GM11168 (cell line): Measurements from ENCODE around the gene DDX52.
"Not testable (repeated sequence)": the region's sequence is repeated elsewhere in the genome, so short reads cannot be mapped to it uniquely, and the experiment has no call there.

ENCODE experiments used
- in situ Hi-C: fragments of 300-500 bp; cut with MboI; formaldehyde crosslinking; loops from one replicate; pipeline ENCODE4 v1.12.0; 2022; ENCODE audit warnings: low sequenced_read_pairs; ENCODE audit not compliant: unreplicated experiment

DDX52 gene, protein sequence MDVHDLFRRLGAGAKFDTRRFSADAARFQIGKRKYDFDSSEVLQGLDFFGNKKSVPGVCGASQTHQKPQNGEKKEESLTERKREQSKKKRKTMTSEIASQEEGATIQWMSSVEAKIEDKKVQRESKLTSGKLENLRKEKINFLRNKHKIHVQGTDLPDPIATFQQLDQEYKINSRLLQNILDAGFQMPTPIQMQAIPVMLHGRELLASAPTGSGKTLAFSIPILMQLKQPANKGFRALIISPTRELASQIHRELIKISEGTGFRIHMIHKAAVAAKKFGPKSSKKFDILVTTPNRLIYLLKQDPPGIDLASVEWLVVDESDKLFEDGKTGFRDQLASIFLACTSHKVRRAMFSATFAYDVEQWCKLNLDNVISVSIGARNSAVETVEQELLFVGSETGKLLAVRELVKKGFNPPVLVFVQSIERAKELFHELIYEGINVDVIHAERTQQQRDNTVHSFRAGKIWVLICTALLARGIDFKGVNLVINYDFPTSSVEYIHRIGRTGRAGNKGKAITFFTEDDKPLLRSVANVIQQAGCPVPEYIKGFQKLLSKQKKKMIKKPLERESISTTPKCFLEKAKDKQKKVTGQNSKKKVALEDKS

DNA sequence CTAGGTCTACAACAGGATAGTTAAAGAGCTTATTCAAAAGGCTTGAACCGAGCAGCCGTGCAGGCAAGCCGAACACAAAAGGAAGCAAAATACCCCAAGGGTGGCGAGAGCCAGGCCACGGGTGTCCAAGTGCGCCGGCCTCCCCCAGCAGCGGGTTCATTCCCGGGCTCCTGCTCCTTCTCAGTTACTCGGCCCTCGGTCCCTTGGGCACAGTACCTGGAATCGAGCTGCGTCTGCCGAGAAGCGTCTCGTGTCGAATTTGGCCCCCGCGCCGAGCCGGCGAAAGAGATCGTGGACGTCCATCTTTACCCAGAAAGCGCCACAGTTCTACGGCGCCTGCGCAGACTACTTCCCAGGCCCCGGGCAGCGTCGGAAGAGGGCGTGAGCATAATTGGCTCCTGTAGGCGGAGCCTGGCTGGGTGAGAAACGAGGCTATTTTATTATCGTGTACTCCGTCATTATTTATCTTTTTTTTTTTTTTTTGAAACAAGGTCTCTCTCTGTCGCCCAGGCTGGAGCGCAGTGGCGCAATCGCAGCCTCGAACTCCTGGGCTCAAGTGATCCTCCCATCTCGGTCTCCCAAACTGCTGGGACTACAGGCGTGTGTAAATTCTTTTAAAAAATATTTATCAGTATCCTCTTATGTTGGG lies at the start of gene DDX52:
TSS of gene DDX52 (minus strand) at position 329 of the 649 bp plus-strand sequence. CDS start at position 303, 26 bp downstream.
- in situ Hi-C loops, result no loop called here

DNA sequence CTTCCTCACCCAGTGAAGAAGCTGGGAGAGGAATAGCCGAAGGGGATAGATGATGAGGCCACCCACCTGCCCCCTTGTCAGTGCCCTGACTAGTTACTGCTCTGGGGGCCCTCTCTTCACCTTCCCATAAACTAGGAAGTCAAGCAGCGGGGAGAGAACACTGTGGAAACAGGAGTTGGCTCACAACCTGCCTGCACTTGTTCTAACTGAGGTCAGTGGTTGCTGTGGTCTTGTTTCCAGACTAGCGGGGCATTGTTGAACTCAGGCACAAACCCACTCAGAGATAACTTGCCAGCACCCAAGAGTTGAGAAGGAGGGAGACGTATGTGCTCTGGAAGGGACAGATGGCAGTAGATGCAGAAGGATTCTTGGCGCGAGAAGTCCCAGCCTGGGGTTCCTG lies 48.6 kb upstream of the DDX52 start:
- in situ Hi-C loops, result no loop called here

DNA sequence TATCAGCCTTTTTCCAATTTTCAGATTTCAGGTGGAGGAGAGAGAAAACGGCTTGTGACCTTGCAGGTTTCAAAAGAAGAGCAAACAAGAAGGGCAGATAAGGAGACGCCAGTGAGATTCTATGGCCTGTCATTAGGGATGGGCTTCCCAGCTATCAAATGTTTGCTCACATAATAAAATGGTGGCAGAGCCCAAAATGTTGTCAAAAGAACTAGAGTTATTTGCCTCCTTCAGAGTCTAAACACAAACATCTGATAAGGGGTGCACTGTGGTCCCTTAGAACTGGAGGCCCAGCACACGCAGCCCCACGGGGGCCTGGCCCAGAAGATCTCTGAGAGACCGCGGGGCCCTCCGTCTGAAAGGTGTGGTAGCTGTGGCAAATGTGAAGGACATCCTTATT lies 46.1 kb upstream of the DDX52 start:
- in situ Hi-C loops, result no loop called here

DNA sequence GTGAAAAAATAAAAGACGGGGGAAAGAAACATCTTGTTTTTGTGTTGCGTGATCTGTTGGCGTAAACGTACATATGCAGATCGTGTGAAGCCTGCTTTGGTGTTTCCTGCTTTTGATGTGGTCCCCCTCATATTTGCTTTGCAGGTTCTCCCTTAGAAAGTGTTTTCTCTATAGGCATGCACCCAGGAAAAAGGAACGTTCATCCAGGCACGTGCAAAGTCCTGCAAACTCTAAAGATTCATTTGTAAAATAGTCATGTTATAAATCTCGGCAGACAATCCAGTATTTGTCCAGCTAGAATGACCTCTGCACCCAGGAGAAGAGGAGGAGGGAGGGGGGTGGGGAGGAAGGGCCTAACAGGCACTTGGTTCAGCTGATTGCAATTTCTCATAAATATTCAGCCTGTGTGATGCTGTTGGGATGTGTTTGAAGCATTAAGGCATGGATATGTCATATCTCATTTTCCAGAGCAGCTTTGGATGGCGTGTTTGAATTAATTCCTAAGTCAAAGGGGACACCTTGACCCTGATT lies 40.3 kb upstream of the DDX52 start:
- in situ Hi-C loops, result no loop called here

DNA sequence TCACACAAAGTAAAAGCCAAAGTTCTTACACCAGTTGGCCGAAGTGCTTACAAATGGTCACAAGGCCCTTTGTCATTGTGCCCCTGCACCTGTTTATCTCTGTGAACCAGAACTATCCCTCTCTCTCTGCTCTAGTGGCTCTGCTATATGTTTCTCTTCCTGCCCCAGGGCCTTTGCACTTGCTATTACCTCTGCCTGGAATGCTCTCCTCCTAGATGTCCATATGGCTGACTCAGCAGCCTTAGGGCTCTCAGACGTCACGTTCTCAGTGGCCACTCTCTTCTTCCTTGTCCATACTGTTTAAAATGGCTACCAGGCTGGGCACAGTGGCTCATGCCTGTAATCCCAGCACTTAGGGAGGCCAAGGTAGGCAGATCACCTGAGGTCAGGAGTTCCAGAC lies 38.8 kb upstream of the DDX52 start:
- in situ Hi-C loops, result no loop called here

DNA sequence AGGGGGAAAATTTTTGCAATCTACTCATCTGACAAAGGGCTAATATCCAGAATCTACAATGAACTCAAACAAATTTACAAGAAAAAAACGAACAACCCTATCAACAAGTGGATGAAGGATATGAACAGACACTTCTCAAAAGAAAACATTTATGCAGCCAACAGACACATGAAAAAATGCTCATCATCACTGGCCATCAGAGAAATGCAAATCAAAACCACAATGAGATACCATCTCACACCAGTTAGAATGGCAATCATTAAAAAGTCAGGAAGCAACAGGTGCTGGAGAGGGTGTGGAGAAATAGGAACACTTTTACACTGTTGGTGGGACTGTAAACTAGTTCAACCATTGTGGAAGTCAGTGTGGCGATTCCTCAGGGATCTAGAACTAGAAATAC lies 36.7 kb upstream of the DDX52 start:
- in situ Hi-C loops, result not testable (repeated sequence)

DNA sequence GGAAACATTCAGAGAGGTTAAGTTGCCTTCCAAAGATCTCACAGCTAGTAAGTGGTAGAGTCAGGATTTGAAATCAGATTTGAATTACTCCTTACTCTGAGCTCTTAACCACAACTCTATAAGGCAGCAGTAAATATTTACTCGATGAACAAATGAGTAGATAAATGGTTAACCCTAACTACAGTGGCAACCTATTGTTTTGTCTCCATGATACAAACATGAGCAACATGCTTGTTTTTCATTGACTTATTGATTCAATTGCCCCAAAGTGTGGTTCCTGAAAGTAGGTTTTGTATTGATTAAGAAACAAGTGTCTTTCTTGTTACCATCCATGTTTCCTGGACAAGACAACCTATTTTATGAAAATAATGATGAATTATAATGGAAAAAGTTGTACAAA lies 34.8 kb upstream of the DDX52 start:
- in situ Hi-C loops, result no loop called here

DNA sequence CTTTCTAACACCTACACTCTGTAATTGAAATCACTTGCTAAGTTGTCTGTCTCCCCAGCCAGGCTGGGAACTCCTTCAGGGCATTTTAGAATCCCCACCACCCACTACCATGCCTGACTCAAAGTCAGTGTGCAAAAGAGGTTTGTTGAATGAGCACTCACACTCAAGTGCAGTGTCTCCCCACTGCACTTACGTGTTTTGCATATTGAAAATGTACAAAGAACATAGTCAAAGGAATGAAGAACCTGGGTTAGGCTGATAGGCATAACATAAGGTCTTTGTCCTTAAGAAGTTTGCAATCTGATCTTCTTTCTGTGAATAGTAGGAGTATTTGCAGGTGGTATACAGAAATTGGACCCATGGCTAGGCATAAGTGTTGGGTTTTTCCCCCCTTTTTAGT lies 33.8 kb upstream of the DDX52 start:
- in situ Hi-C loops, result no loop called here

DNA sequence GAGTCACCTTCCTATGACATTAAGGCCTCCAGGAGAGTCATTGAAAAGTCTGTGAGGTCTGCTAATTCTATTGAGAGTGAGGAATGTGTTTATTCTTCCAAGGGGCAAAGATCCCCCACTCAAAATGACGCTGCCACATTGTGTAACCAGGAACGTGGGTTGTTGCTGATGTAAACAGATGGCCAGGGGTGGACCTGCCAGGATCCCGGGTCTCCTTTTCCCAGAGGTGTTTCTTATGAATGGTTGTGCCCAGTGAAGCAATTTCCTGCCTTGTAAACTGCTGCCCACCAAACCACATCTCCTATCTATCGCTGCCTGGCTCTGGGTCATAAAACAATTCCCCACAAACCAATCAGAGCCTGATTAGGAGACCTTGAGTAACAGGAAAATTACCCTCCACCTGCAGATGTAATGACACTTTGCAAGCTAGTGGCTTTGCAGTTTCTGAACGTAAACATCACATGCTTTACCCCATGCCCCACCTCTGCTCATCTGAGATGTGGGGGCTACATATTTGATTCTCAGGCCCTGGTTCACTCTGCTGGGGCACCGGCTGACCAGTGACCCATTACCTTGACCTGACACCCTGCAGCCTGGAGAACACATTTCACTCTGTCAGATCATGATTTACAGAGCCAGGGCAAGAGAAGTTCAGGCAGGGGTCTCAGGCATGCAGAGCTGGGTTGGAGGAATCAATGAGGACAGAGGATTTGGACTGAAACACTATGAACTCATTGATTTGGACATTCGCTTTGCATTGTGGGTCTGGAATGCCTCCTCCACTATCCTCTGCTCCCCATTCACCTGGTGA lies 33.1 kb upstream of the DDX52 start:
- in situ Hi-C loops, result no loop called here

DNA sequence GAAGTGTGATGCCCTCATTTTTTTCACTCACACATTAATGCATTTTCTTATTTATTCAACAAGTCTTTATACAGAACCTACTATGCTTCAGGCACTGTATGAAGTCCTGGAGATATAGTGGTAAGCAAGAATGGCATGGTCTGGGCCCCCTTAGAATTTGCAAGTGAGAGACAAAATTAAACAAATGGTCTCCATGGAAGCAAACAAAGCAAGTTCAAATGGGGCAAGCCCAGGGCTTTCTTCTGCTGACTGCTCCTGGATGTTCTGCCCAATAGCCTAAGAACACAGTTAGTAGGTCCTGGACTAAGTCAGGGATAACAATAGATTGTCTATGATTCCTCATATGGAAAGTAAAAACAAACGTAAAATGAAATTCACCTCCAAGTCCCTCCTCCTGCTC lies 31.3 kb upstream of the DDX52 start:
- in situ Hi-C loops, result no loop called here

DNA sequence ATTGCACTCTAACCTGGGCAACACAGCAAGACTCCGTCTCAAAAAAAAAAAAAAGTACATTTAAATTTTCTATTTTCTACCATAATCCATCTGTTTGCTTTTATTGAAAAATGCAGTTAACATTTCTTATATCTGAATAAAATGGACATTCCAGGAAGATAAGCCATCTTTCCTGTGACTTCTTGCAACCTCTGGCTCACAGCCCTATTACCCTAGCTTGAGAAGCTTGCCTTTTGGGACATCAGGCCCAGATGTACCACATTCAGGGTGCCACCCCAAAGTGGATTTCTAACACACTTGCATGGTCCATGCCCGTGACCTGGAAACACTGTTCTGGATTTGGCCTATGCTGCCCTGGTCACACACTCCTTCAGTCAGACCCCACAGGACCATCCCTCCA lies 30.1 kb upstream of the DDX52 start:
- in situ Hi-C loops, result no loop called here

DNA sequence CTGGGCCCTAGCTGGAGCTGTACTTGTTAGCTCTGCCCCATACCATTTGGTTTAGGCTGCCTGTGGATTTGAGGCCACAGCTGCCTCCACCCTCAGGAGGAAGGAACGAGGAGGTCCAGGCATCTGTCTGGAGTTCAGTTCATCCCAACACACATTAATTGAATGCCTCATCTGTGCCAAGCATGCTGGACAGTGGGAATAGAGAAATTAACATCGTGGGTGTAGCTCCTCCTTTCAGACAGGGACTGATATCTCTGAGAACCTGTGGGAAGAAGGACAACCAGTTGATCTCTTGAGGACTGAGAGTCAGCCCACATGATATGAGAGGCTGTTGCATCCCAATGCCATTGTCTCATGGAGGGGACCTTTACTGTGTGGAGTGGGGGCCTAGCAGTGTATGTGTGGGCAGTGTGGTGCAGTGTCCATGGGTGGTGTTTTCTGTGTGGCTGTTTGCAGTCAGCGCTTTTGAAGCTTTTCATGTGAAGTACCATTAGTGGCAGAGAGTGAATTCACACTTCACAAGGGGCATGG lies 29.4 kb upstream of the DDX52 start:
- in situ Hi-C loops, result no loop called here

DNA sequence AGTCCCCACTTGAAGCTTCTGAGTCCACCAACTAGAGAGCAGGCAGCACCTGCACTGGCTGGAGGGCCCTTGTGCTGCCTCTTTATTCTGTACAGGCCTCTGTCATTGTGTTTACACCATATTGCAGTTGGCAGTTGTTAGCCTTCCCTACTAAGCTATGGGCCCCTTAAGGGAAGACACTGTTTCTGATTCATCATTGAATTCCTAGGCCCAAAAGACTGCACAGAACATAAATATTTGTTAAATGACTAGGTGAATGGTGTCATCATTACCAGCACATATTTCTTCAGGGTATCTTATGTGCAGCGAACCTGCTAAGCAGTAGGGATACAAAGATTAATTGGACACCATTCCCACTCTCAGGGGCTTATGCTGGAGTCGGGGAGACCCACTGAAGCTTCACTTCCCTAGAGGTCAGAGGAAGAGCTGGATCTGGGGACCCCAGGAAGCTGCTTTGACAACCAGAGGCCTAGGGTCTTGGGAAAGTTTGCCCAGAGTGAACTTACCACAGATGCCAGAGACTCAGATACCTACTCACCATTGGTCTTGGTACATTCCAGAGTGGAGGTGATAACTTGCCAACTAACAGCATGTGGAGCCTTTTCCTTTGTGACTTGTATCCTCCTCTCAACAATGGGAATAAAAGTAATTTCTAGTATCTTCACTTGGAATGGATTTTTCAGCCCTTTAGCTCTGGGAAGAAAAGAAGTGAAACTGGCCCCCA lies 28.7 kb upstream of the DDX52 start:
- in situ Hi-C loops, result no loop called here

DNA sequence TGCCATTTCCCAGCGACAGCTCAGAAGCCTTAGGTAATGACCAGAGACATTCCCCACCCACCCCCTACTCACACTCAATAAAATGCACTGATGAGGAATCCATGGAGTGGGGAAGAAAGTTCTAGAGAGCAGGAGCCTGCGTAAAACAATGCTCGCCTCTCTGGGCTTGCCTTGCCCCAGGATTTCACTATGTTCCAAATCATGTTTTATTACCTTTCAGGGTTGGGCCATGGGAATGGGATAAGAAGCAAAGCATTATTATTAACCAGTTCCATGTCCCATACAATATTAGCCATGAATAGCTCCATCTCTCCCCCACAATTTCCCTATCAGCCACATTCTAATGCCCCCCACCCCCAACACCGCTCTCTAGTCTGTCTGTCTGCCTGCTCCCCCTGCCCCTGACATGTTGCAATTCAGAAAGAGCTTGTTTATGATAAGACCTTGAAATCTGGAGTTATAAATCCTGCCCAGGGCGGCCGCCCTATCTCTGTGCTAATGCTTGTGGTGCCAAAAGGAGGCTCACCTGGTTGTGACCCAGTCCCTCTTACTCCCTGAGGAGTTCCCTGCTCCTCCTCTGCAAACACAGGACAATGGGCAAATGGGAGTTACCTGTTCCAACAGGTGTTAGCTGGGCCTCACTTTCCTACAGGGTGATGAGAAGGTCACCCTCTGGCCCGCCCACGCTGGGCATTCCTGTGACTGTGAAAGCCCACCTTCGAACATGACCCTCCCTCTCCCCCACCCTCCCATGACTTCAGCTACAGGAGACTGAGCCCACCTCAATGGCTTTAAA lies 28.0 kb upstream of the DDX52 start:
- in situ Hi-C loops, result no loop called here

DNA sequence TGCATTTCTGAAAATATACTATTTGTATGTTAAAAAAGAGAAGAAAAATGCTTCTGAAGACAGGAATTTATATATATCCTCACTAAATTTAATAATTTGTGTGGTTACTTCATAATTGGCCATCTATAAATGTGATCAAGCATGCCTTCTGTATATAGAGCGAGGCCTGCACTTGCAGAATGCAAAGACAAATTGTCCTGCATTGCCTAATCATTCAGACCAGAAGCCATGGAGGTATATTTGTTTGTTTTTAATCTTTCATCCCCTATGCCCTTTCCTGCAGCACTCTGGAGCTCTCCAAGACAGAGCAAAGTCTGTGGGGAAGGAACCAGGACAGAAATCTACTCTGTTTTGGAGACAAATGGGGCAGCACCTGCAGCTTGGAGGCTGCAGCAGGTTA lies 23.8 kb upstream of the DDX52 start:
- in situ Hi-C loops, result no loop called here

DNA sequence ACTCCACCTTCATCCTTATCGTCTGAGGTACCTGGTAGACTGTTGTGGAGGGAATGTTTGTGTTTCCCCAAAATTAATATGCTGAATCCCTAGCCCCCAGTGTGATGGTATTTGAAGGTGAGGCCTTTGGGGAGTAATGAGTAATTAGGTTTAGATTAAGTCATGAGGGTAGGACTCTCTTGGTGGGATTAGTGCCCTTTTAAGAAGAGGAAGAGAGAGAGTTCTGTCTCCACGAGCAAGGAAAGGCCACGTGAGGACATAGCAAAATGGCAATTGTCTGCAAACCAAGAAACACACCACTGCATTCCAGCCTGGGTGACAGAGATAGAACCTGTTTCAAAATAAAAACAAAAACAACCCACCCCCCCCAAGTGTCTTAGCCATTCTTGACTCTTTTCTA lies 21.0 kb upstream of the DDX52 start:
- in situ Hi-C loops, result no loop called here

DNA sequence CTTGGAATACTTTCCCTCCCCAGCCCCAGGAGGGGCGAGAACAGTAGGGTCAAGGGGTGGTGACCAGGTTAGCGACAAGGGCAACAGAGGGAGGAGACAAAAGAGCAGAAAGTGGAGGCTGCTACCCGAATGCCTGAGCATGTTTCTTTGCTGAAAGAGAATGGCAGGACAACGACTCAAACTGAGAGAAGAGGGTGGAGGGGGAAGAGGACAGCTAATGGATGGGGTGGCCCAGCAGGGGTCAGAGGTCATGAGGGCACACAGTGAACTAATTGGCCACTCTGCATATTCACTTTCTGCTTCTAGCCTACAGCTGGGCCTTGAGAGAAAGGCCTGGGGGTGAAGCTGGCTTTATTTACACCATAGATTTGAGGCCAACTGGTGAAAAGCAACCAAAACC lies 19.1 kb upstream of the DDX52 start:
- in situ Hi-C loops, result no loop called here

DNA sequence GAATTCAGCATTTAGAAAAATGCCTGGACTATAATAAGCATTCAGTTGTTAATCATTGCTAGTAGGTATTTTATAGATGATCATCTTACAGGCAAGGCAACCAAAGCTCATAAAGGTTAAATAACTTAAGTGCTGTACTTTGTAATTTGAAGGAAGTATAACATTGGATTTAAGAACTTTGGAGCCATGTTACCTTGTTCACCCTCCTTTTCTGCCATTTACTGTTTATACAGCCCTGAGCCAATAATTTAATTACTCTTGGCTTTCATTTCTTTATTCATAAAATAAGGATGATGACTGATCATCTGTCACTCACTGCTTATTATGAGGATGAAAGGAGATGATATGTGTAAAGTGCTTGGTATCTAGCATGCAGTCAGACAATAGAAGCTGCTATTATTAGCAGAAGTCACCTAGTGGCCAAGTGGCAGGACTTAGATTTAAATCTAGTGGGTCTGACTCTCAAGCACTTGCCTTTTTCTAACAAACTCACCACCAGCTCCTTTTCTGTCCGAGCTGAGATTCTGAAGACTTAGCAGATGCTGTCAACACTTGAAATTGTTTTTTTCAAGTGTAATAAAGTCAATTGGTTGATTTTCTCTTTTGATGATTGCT lies 18.3 kb upstream of the DDX52 start:
- in situ Hi-C loops, result no loop called here
